HG02970 (cell line): ENCODE results near the gene COP1.
"Not testable (repeated sequence)": the region's sequence is repeated elsewhere in the genome, so short reads cannot be mapped to it uniquely, and the experiment has no call there.

Experiments used
- ATAC-seq: cut with Tn5 transposase; IDR thresholded peaks from one replicate; pipeline ENCODE4 v1.9.1; 2021; ENCODE audit warnings: mild to moderate bottlenecking, moderate library complexity, moderate number of reproducible peaks; ENCODE audit not compliant: unreplicated experiment, low FRiP score

COP1 gene

GRCh38 chr1:176051902-176052518 is 155.1 kb downstream of the COP1 start:
- no peak for ATAC-seq

GRCh38 chr1:176051402-176051801 is 155.7 kb downstream of the COP1 start:
- no peak for ATAC-seq

GRCh38 chr1:176049582-176049981 is 157.5 kb downstream of the COP1 start:
- no peak for ATAC-seq

GRCh38 chr1:176046926-176047325 is 160.2 kb downstream of the COP1 start:
- no peak for ATAC-seq

- ATAC-seq: no peak
These were observed 163.5 kb downstream of the COP1 start for GRCh38 chr1:176043537-176043936.

GRCh38 chr1:176033881-176034280 is 173.2 kb downstream of the COP1 start:
- no peak for ATAC-seq

- no peak for ATAC-seq
These were observed 173.6 kb downstream of the COP1 start for GRCh38 chr1:176033474-176033873.

GRCh38 chr1:176032040-176032645 is 174.9 kb downstream of the COP1 start:
- ATAC-seq: no peak

- no peak for ATAC-seq
These were observed 177.5 kb downstream of the COP1 start for GRCh38 chr1:176029609-176030008.

GRCh38 chr1:176029155-176029554 is 177.9 kb downstream of the COP1 start:
- no peak for ATAC-seq

GRCh38 chr1:176027934-176028333 is 179.2 kb downstream of the COP1 start:
- ATAC-seq: not testable (repeated sequence)

GRCh38 chr1:176022574-176022973 is 184.5 kb downstream of the COP1 start:
- ATAC-seq: no peak

- no peak for ATAC-seq
These were observed 189.4 kb downstream of the COP1 start for GRCh38 chr1:176017722-176018121.

GRCh38 chr1:176009951-176010350 is 197.1 kb downstream of the COP1 start:
- no peak for ATAC-seq

GRCh38 chr1:176007756-176008389 is 199.2 kb downstream of the COP1 start:
- ATAC-seq: not testable (repeated sequence)

GRCh38 chr1:175994660-175995059 is 212.4 kb downstream of the COP1 start:
- ATAC-seq: not testable (repeated sequence)

GRCh38 chr1:175992825-175993224 is 214.3 kb downstream of the COP1 start:
- ATAC-seq: not testable (repeated sequence)

- ATAC-seq: not testable (repeated sequence)
These were observed 214.9 kb downstream of the COP1 start for GRCh38 chr1:175992202-175992601.

- ATAC-seq: no peak
These were observed 222.3 kb downstream of the COP1 start for GRCh38 chr1:175984813-175985212.

GRCh38 chr1:175984057-175984812 is 222.9 kb downstream of the COP1 start:
- no peak for ATAC-seq

GRCh38 chr1:175983363-175983762 is 223.7 kb downstream of the COP1 start:
- not testable (repeated sequence) for ATAC-seq
